GM10248 (cell line): Measurements from ENCODE around the gene GLT6D1.
"Not testable (repeated sequence)": the region's sequence is repeated elsewhere in the genome, so short reads cannot be mapped to it uniquely, and the experiment has no call there.

Experiments used
- CTCF ChIA-PET: fragments of 300-600 bp; sonication (Branson Sonifier 250); formaldehyde crosslinking; extraction: SDS; loops from one replicate; lab custom pipeline; 2021; ENCODE audit warnings: antibody characterized with exemption; lab: Yijun Ruan, JAX
- POLR2A ChIA-PET: fragments of 350-650 bp; sonication (Branson Sonifier 250); formaldehyde crosslinking; extraction: SDS; loops from one replicate; lab custom pipeline; 2020; ENCODE audit warnings: antibody characterized with exemption; lab: Yijun Ruan, JAX
- DNase-seq: peaks from one replicate; pipeline ENCODE4 v3.0.0; 2012; ENCODE audit errors: extremely low spot score
- TF ChIP-seq, protein P1 (sequence below): IDR thresholded peaks from 2 replicates; pipeline ENCODE4 v1.5.1; 2012; ENCODE audit warnings: mild to moderate bottlenecking, low read depth; ENCODE audit errors: extremely low read depth, missing control alignments, control extremely low read depth

Gene GLT6D1

GRCh38 chr9:135649508-135649907 is 10.2 kb upstream of the GLT6D1 start:
- DNase-seq: no peak
- ChIA-PET POLR2A (no interaction called here), CTCF (no interaction called here)
- TF ChIP-seq, protein P1, sequence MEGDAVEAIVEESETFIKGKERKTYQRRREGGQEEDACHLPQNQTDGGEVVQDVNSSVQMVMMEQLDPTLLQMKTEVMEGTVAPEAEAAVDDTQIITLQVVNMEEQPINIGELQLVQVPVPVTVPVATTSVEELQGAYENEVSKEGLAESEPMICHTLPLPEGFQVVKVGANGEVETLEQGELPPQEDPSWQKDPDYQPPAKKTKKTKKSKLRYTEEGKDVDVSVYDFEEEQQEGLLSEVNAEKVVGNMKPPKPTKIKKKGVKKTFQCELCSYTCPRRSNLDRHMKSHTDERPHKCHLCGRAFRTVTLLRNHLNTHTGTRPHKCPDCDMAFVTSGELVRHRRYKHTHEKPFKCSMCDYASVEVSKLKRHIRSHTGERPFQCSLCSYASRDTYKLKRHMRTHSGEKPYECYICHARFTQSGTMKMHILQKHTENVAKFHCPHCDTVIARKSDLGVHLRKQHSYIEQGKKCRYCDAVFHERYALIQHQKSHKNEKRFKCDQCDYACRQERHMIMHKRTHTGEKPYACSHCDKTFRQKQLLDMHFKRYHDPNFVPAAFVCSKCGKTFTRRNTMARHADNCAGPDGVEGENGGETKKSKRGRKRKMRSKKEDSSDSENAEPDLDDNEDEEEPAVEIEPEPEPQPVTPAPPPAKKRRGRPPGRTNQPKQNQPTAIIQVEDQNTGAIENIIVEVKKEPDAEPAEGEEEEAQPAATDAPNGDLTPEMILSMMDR: no peak

DNA sequence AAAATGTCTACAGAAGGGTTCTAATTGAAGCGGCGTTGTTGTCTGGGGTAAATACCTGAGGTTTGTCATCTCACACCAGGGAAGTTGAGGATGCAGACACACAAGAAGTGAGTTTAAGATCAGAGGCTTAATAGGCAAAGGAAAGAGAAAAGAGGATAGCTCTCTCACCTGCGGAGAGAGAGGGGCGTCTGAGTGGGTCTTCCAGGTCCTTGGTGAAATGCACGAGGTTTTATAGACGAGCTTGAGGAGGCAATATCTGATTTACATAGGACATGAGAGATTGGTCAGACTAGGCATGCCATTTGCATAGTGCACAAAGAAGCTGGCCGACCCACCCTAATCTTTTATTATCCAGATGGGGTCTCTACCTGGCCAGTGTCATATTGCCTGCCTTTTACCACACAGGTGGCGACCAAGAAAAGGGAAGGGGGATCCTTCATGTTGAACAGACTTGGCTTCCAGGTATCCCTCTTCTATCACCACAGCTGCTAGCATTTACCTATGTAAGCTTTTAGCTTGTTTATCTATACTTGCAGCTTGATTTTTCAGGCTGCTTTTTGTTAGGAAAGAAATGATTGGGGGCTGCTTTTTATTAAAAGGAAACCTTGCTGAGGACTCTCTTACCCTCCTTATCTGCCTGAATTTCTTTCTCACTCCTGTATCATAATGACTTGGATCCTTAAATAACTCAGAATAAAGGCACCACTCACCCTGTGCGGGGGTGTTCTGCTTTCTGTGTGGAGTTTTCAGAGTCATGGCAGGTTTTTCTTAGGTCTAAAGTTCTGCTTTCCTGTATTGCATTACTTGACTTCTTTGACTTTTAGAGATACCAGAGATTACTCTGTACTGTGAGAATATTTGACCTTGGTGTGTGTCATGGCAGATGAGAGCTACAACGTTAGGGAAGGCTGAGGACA is 9.4 kb upstream of the GLT6D1 start:
- ChIA-PET POLR2A (no interaction called here), CTCF (no interaction called here)
- TF ChIP-seq, protein P1: no peak
- no peak for DNase-seq

- CTCF ChIA-PET: no interaction called here
- TF ChIP-seq, protein P1: no peak
- POLR2A ChIA-PET: no interaction called here
- DNase-seq: no peak
Observed at GRCh38 chr9:135647884-135648283, 8.5 kb upstream of the GLT6D1 start.

DNA sequence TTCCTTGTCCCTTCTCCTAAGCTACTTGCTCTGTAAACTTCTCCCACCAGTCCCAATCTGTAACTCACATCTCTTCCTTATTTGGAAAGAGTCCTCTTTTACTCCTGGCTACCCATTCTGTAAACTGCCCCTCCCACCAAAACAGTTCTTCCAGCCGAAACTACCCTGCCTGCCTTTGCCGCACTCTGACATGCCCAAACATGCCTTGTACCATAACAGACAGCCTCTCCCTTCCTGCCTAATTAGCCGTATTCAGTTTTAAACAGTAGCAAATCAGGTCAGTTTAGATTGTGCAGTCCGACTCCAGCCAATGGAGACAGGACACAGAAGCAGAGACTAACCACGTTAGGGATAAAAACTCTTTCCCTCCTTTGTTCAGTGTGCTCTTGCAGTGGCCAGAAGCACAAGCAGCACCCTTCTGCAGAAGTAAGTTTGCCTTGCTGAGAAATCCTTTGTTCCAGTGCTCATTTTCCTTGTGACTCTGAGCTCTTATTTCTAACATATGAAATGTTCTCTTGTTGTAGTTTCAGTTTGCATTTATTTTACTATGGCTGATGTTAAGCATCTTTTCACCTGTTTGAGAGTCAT is 5.4 kb upstream of the GLT6D1 start:
- POLR2A ChIA-PET: no interaction called here
- CTCF ChIA-PET: no interaction called here
- TF ChIP-seq, protein P1: no peak
- no peak for DNase-seq

DNA sequence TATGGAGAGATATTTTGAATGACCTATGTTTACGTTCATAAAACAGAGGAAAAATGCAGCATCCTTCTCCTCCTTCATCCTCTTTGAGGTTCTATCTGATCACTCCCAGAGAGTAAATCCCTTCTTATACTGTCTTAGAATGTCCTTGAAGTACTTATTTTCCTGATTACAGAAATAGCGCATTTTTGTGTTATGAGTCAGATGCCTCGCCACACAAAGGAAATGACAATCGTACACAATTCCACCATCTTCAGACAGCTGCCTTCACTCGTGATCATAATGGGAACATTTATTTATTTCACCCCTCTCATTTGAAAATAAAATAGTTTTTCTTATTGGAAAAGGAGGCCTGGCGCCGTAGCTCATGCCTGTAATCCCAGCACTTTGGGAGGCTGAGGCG is 2.4 kb upstream of the GLT6D1 start:
- ChIA-PET CTCF (no interaction called here), POLR2A (no interaction called here)
- DNase-seq: no peak
- TF ChIP-seq, protein P1: no peak

- TF ChIP-seq, protein P1: no peak
- CTCF ChIA-PET: no interaction called here
- POLR2A ChIA-PET: no interaction called here
- no peak for DNase-seq
Observed at GRCh38 chr9:135641047-135641446, 1.7 kb upstream of the GLT6D1 start.

GRCh38 chr9:135636930-135637530 is 2.3 kb downstream of the GLT6D1 start:
- POLR2A ChIA-PET, DNase-seq: not testable (repeated sequence)
- CTCF ChIA-PET: interaction anchor here (1.1 to 1.3 kb wide), 2 partner anchors 8 to 36 kb away, joined by 3 read pairs; no protein-coding TSS in a partner anchor
